Astrocyte (in vitro differentiated cells and primary cell): ENCODE data around the gene C5. TPM values are rescaled to one million over a fixed set of nuclear protein-coding genes. Genes with fewer than 3 reads are reported as not detected.

ENCODE experiments used
- DNase-seq: peaks from one replicate; pipeline ENCODE4 v3.0.0-alpha.2; 2010; ENCODE audit warnings: low read depth
- FAIRE-seq: peaks from 2 replicates; lab custom pipeline; 2011; peaks lifted over from hg19 to GRCh38; lab: Jason Lieb, UNC
- H2AFZ ChIP-seq: 2 replicates; pipeline ENCODE4 v1.6.0; 2012; ENCODE audit warnings: low read depth, low read length, inconsistent platforms
- H3K27ac ChIP-seq: 2 replicates; pipeline ENCODE4 v1.5.1; 2011; ENCODE audit warnings: low read depth, low read length, inconsistent platforms
- H3K27me3 ChIP-seq: 2 replicates; pipeline ENCODE4 v1.6.0; 2011; ENCODE audit warnings: low read length, inconsistent platforms; ENCODE audit not compliant: insufficient read depth
- H3K36me3 ChIP-seq: 2 replicates; pipeline ENCODE4 v1.5.1; 2011; ENCODE audit warnings: low read length, inconsistent platforms; ENCODE audit not compliant: insufficient read depth
- H3K4me1 ChIP-seq: 2 replicates; pipeline ENCODE4 v1.5.1; 2011; ENCODE audit warnings: low read length, inconsistent platforms; ENCODE audit not compliant: insufficient read depth
- H3K4me2 ChIP-seq: 2 replicates; pipeline ENCODE4 v1.6.0; 2012; ENCODE audit warnings: low read length, inconsistent platforms
- H3K4me3 ChIP-seq: 2 replicates; pipeline ENCODE4 v1.5.1; 2011; ENCODE audit warnings: low read depth, mild to moderate bottlenecking, low read length, inconsistent platforms; ENCODE audit not compliant: insufficient read depth
- H3K79me2 ChIP-seq: 2 replicates; pipeline ENCODE4 v1.6.0; 2012; ENCODE audit warnings: mild to moderate bottlenecking, low read length, inconsistent platforms; ENCODE audit not compliant: insufficient read depth
- H3K9ac ChIP-seq: 2 replicates; pipeline ENCODE4 v1.6.0; 2012; ENCODE audit warnings: mild to moderate bottlenecking, low read length, inconsistent platforms
- H3K9me3 ChIP-seq: 2 replicates; pipeline ENCODE4 v1.5.1; 2012; ENCODE audit warnings: low read depth, mild to moderate bottlenecking, low read length, inconsistent platforms; ENCODE audit not compliant: insufficient read depth
- H4K20me1 ChIP-seq: 2 replicates; pipeline ENCODE4 v1.6.0; 2012; ENCODE audit warnings: low read length, inconsistent platforms; ENCODE audit not compliant: insufficient read depth
- H3K27ac Mint-ChIP-seq: one replicate; pipeline ENCODE4 v1.8.0; 2021; ENCODE audit warnings: mild to moderate bottlenecking, mixed read lengths; ENCODE audit not compliant: unreplicated experiment
- H3K27me3 Mint-ChIP-seq: one replicate; pipeline ENCODE4 v1.8.0; 2021; ENCODE audit warnings: low read depth, mixed read lengths; ENCODE audit not compliant: unreplicated experiment
- H3K36me3 Mint-ChIP-seq: one replicate; pipeline ENCODE4 v1.8.0; 2021; ENCODE audit warnings: low read depth, mixed read lengths; ENCODE audit not compliant: unreplicated experiment
- H3K4me1 Mint-ChIP-seq: one replicate; pipeline ENCODE4 v1.8.0; 2021; ENCODE audit warnings: low read depth, mixed read lengths; ENCODE audit not compliant: unreplicated experiment
- H3K4me3 Mint-ChIP-seq: one replicate; pipeline ENCODE4 v1.8.0; 2021; ENCODE audit warnings: mild to moderate bottlenecking, moderate library complexity, mixed read lengths; ENCODE audit not compliant: unreplicated experiment
- H3K9me3 Mint-ChIP-seq: one replicate; pipeline ENCODE4 v1.8.0; 2021; ENCODE audit warnings: mild to moderate bottlenecking, mixed read lengths; ENCODE audit not compliant: unreplicated experiment
- CTCF ChIP-seq: IDR thresholded peaks from 2 replicates; pipeline ENCODE4 v1.5.1; 2011; ENCODE audit warnings: low read depth, mild to moderate bottlenecking, inconsistent platforms, low read length, moderate library complexity; ENCODE audit not compliant: insufficient read depth
- EZH2 ChIP-seq: IDR thresholded peaks from 2 replicates; pipeline ENCODE4 v1.6.1; 2012; ENCODE audit warnings: mild to moderate bottlenecking, low read length, inconsistent platforms; ENCODE audit not compliant: insufficient read depth
- total RNA-seq: library from RNA; stranded (reverse); gene quantifications from 2 replicates; pipeline ENCODE4 v1.2.1, GENCODE V29; 2021

The C5 gene
- total RNA-seq, 1 donor from 2014 or later = 1.1 TPM

- H2AFZ ChIP-seq = no peak overlapping the region
- Mint-ChIP-seq H3K9me3 (no peaks in the 10 kb centered on the region), H3K4me1 (peaks cover 3% of the 10 kb centered on the region), H3K27me3 (no peaks in the 10 kb centered on the region), H3K36me3 (no peaks in the 10 kb centered on the region), H3K27ac (no peak overlapping the region), H3K4me3 (no peak overlapping the region)
- no peak for TF ChIP-seq CTCF
- no peak for TF ChIP-seq EZH2
- no peak overlapping the region for H3K27ac ChIP-seq
- no peaks in the 10 kb centered on the region for H3K9me3 ChIP-seq
- H3K4me1 ChIP-seq = no peaks in the 10 kb centered on the region
- FAIRE-seq (no peak), DNase-seq (no peak)
- H3K9ac ChIP-seq = no peak overlapping the region
- peaks cover 3% of the 10 kb centered on the region for H3K27me3 ChIP-seq
- H3K4me3 ChIP-seq = no peak overlapping the region
- no peaks in the 10 kb centered on the region for H3K79me2 ChIP-seq
- no peaks in the 10 kb centered on the region for H4K20me1 ChIP-seq
- H3K4me2 ChIP-seq = no peak overlapping the region
- H3K36me3 ChIP-seq = no peaks in the 10 kb centered on the region
Observed at GRCh38 chr9:120949290-120949689, 100.8 kb downstream of the C5 start.

- Mint-ChIP-seq H3K27me3 (no peaks in the 10 kb centered on the region), H3K4me1 (peaks cover 3% of the 10 kb centered on the region), H3K27ac (no peak overlapping the region), H3K36me3 (no peaks in the 10 kb centered on the region), H3K9me3 (no peaks in the 10 kb centered on the region), H3K4me3 (no peak overlapping the region)
- Histone ChIP-seq H4K20me1 (no peaks in the 10 kb centered on the region), H3K36me3 (no peaks in the 10 kb centered on the region), H3K79me2 (no peaks in the 10 kb centered on the region), H3K9ac (no peak overlapping the region), H3K4me1 (no peaks in the 10 kb centered on the region), H3K4me2 (no peak overlapping the region), H3K9me3 (no peaks in the 10 kb centered on the region), H3K4me3 (no peak overlapping the region), H2AFZ (no peak overlapping the region), H3K27ac (no peak overlapping the region), H3K27me3 (peaks cover 3% of the 10 kb centered on the region)
- DNase-seq = no peak
- TF ChIP-seq CTCF (no peak), EZH2 (no peak)
- no peak for FAIRE-seq
Observed at GRCh38 chr9:120948824-120949223, 101.3 kb downstream of the C5 start.

GRCh38 chr9:120947222-120947621 lies 102.9 kb downstream of the C5 start:
- DNase-seq = no peak
- H3K79me2 ChIP-seq = no peaks in the 10 kb centered on the region
- H3K36me3 ChIP-seq = no peaks in the 10 kb centered on the region
- H3K4me1 ChIP-seq = no peaks in the 10 kb centered on the region
- Mint-ChIP-seq H3K36me3 (no peaks in the 10 kb centered on the region), H3K27ac (no peak overlapping the region), H3K4me1 (peaks cover 5% of the 10 kb centered on the region), H3K27me3 (no peaks in the 10 kb centered on the region), H3K4me3 (no peak overlapping the region), H3K9me3 (no peaks in the 10 kb centered on the region)
- H3K4me2 ChIP-seq = no peak overlapping the region
- H3K4me3 ChIP-seq = no peak overlapping the region
- H3K27me3 ChIP-seq = peaks cover 3% of the 10 kb centered on the region
- no peaks in the 10 kb centered on the region for H3K9me3 ChIP-seq
- no peak for FAIRE-seq
- H3K9ac ChIP-seq = no peak overlapping the region
- no peaks in the 10 kb centered on the region for H4K20me1 ChIP-seq
- H2AFZ ChIP-seq = no peak overlapping the region
- H3K27ac ChIP-seq = no peak overlapping the region
- TF ChIP-seq CTCF = no peak
- TF ChIP-seq EZH2 = no peak
